PFSK-1 (cell line): ENCODE data around the gene UFC1.

Source experiments
- FOXP2 ChIP-seq: optimal IDR thresholded peaks from 2 replicates; pipeline ENCODE3; 2011; ENCODE audit warnings: borderline replicate concordance, control low read depth, inconsistent platforms; ENCODE audit not compliant: insufficient read depth; ENCODE audit errors: extremely low read length, extremely low read depth
- POLR2AphosphoS5 ChIP-seq: IDR thresholded peaks from 2 replicates; pipeline ENCODE4 v1.6.1; 2012; ENCODE audit warnings: low read depth, mild to moderate bottlenecking, control low read depth, low read length, moderate library complexity
- SIN3A ChIP-seq: IDR thresholded peaks from 2 replicates; pipeline ENCODE4 v1.6.1; 2012; ENCODE audit warnings: mild to moderate bottlenecking, low read length, moderate library complexity, borderline replicate concordance; ENCODE audit not compliant: insufficient read depth
- TAF1 ChIP-seq: IDR thresholded peaks from 2 replicates; pipeline ENCODE4 v1.6.1; 2012; ENCODE audit warnings: low read length, control low read depth, borderline replicate concordance; ENCODE audit not compliant: insufficient read depth
- TF ChIP-seq, protein P1 (sequence below), 2 experiments: IDR thresholded peaks; 2 replicates each; pipeline versions ENCODE4 v1.6.1 to v1.8.0; 2011 to 2012; ENCODE audit warnings: low read depth in 2 of 2, low read length in 2 of 2, control low read depth in 1 of 2, inconsistent platforms in 1 of 2, mild to moderate bottlenecking in 1 of 2, moderate library complexity in 1 of 2; ENCODE audit not compliant: insufficient read depth in 1 of 2

Gene UFC1

DNA sequence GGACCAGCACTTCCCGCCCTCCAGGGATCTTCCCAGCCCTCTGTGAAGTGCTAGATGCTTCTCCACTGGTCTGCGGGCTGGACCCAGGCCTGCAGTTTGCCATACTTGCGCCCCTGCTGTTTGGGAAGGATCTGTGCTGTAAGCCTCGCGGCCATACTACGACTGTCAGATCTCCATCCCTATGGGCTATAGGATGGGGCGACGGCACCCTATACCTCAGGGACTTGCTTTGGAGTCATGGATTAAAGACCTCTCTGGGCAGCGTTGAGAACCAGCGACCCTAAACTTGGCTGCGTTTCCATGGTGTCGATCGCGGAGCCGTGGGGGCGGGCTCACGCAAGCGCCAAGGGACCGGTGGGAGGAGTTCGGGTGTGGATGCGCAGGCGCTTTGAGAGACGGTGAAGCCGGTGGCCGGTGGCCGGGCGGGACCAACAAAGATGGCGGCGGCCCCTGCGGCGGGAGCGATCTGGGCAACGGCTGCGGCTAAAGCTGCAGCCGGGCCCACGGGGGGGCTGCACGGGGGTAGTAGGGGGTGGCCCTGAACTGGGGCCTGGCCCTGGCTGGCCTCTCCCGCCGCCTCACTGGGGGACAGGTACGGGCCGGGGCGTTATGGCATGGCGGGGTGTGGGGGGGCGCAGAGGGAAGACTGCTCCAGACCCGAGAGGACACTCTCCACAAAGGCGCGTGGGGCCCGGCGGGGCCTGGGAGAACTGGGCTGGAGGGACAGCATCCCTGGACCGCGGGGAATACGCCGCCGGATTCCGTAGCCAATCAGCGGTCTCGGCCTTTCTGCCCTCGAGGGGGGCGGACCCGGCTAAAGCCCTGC is 5.5 kb downstream of the UFC1 start, which contains the start of gene USP21:
TSS of gene USP21 (plus strand) at position 414 of the 826 bp plus-strand sequence. CDS start 1,141 bp downstream, outside the sequence.
- TF ChIP-seq, protein P1, sequence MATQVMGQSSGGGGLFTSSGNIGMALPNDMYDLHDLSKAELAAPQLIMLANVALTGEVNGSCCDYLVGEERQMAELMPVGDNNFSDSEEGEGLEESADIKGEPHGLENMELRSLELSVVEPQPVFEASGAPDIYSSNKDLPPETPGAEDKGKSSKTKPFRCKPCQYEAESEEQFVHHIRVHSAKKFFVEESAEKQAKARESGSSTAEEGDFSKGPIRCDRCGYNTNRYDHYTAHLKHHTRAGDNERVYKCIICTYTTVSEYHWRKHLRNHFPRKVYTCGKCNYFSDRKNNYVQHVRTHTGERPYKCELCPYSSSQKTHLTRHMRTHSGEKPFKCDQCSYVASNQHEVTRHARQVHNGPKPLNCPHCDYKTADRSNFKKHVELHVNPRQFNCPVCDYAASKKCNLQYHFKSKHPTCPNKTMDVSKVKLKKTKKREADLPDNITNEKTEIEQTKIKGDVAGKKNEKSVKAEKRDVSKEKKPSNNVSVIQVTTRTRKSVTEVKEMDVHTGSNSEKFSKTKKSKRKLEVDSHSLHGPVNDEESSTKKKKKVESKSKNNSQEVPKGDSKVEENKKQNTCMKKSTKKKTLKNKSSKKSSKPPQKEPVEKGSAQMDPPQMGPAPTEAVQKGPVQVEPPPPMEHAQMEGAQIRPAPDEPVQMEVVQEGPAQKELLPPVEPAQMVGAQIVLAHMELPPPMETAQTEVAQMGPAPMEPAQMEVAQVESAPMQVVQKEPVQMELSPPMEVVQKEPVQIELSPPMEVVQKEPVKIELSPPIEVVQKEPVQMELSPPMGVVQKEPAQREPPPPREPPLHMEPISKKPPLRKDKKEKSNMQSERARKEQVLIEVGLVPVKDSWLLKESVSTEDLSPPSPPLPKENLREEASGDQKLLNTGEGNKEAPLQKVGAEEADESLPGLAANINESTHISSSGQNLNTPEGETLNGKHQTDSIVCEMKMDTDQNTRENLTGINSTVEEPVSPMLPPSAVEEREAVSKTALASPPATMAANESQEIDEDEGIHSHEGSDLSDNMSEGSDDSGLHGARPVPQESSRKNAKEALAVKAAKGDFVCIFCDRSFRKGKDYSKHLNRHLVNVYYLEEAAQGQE (IDR thresholded peaks at IDR 0.05; ENCODE audit: insufficient read depth in 1 of 2, low read depth in 2 of 2, low read length in 2 of 2) = peak in 1 of 2 experiments; percentile 70; a peak in 1 of 4 replicates
- no peak for TF ChIP-seq FOXP2
- peak; percentile 74; the same call in 1 of the 2 replicates for TF ChIP-seq POLR2AphosphoS5
- TF ChIP-seq TAF1 = peak; percentile 99

DNA sequence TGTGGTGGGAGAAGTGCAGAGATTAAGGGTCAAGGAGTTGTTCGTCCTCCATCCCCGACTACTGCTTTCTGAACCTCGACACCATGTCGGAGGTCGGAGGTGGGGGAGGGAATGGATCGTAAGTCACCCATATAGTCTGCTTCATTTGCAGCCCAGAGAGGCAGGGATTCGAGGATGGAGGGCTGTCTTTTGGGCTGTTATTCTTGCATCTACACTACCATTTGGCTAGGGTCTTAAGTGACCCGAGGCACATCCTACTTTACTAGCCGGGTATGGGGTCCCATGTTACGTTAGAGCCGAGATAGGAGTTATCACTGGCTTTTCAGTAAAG is 6.1 kb downstream of the UFC1 start:
- TF ChIP-seq TAF1 (no peak), POLR2AphosphoS5 (no peak), SIN3A (no peak), FOXP2 (no peak)
- TF ChIP-seq, protein P1 (IDR thresholded peaks at IDR 0.05; ENCODE audit: insufficient read depth in 1 of 2, low read depth in 2 of 2, low read length in 2 of 2) = no peak

DNA sequence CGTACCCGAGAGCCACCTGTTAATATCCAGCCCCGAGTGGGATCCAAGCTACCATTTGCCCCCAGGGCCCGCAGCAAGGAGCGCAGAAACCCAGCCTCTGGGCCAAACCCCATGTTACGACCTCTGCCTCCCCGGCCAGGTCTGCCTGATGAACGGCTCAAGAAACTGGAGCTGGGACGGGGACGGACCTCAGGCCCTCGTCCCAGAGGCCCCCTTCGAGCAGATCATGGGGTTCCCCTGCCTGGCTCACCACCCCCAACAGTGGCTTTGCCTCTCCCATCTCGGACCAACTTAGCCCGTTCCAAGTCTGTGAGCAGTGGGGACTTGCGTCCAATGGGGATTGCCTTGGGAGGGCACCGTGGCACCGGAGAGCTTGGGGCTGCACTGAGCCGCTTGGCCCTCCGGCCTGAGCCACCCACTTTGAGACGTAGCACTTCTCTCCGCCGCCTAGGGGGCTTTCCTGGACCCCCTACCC is 6.9 kb downstream of the UFC1 start:
- TF ChIP-seq FOXP2 (no peak), POLR2AphosphoS5 (no peak), TAF1 (no peak), SIN3A (no peak)
- TF ChIP-seq, protein P1 (IDR thresholded peaks at IDR 0.05; ENCODE audit: insufficient read depth in 1 of 2, low read depth in 2 of 2, low read length in 2 of 2) = no peak

DNA sequence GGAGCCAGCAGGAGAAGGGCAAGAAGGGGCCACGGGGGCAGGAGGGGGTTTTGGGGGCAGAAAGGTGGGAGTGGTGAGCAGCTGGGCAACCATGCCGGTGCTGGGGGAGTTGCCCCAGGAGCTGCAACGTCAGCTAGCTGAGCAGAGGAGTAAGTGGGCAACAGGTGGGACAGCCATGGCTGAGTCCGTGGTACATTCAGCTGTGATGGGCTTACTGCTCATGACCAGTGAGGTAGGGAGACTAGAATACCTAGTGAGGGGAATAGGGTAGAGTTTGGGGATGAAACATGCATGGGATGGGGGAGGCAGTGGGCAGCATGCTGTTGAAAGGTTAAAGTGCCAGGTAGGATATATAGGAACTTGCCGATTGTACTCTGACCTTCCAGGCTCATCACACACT is 7.9 kb downstream of the UFC1 start:
- TF ChIP-seq SIN3A = no peak
- TF ChIP-seq TAF1 = no peak
- TF ChIP-seq POLR2AphosphoS5 = no peak
- TF ChIP-seq FOXP2 = no peak
- TF ChIP-seq, protein P1 (IDR thresholded peaks at IDR 0.05; ENCODE audit: insufficient read depth in 1 of 2, low read depth in 2 of 2, low read length in 2 of 2) = no peak
